C4-2B (cell line): ENCODE data around the gene SOX10.

Source experiments
- CTCF ChIP-seq: fragments of 450-650 bp; conservative IDR thresholded peaks from 2 replicates; pipeline ENCODE4 v1.5.1; 2017; ENCODE audit warnings: mild to moderate bottlenecking
- ZFX ChIP-seq: fragments of 450-650 bp; IDR thresholded peaks from 2 replicates; pipeline ENCODE4 v1.6.1; 2017

- no peak for TF ChIP-seq CTCF
- TF ChIP-seq ZFX = no peak
Observed at GRCh38 chr22:38029370-38029769, 45.0 kb upstream of the SOX10 start.
